Activated T-cell treated with anti-CD3 and anti-CD28 coated beads, Interleukin-2, amount 50 U/mL, for 72 hours (primary cell): ENCODE results near the gene ARRDC1. TPM values are rescaled to one million over a fixed set of nuclear protein-coding genes. Genes with fewer than 3 reads are reported as not detected.
"Not testable (repeated sequence)": the region's sequence is repeated elsewhere in the genome, so short reads cannot be mapped to it uniquely, and the experiment has no call there.

Source experiments
- ATAC-seq, 2 donors: fragments of 150-1000 bp; cut with Tn5 transposase; replicated peaks in 1 of 2; 2 replicates each; pipeline ENCODE4 v1.10.0; 2021; ENCODE audit warnings: moderate library complexity in 2 of 2, mild to moderate bottlenecking in 1 of 2
- DNase-seq, 2 donors: peaks; one replicate each; pipeline ENCODE4 v3.0.0; 2021 to 2022; ENCODE audit warnings: mixed read lengths in 1 of 2
- H3K27ac Mint-ChIP-seq: one replicate; pipeline ENCODE4 v1.8.0; 2022; ENCODE audit warnings: mild to moderate bottlenecking, moderate library complexity, mixed read lengths
- H3K27me3 Mint-ChIP-seq: one replicate; pipeline ENCODE4 v1.8.0; 2022; ENCODE audit warnings: low read depth, mixed read lengths
- H3K36me3 Mint-ChIP-seq, 2 donors: one replicate each; pipeline ENCODE4 v1.8.0; 2022; ENCODE audit warnings: mixed read lengths in 2 of 2, mild to moderate bottlenecking in 1 of 2; ENCODE audit not compliant: insufficient read depth in 2 of 2
- H3K4me1 Mint-ChIP-seq: one replicate; pipeline ENCODE4 v1.8.0; 2022; ENCODE audit warnings: low read depth, mixed read lengths
- H3K4me3 Mint-ChIP-seq, 2 donors: one replicate each; pipeline ENCODE4 v1.8.0; 2022; ENCODE audit warnings: mild to moderate bottlenecking in 2 of 2, mixed read lengths in 2 of 2, moderate library complexity in 2 of 2
- H3K9me3 Mint-ChIP-seq, 2 donors: one replicate each; pipeline ENCODE4 v1.8.0; 2022; ENCODE audit warnings: mixed read lengths in 2 of 2
- total RNA-seq, 2 donors: library from RNA; stranded (reverse); gene quantifications; one replicate each; pipeline ENCODE4 v1.2.3, GENCODE V29; 2022

The ARRDC1 gene, protein sequence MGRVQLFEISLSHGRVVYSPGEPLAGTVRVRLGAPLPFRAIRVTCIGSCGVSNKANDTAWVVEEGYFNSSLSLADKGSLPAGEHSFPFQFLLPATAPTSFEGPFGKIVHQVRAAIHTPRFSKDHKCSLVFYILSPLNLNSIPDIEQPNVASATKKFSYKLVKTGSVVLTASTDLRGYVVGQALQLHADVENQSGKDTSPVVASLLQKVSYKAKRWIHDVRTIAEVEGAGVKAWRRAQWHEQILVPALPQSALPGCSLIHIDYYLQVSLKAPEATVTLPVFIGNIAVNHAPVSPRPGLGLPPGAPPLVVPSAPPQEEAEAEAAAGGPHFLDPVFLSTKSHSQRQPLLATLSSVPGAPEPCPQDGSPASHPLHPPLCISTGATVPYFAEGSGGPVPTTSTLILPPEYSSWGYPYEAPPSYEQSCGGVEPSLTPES
- 10 to 100 TPM; 45.3 to 47.2 TPM for total RNA-seq

DNA sequence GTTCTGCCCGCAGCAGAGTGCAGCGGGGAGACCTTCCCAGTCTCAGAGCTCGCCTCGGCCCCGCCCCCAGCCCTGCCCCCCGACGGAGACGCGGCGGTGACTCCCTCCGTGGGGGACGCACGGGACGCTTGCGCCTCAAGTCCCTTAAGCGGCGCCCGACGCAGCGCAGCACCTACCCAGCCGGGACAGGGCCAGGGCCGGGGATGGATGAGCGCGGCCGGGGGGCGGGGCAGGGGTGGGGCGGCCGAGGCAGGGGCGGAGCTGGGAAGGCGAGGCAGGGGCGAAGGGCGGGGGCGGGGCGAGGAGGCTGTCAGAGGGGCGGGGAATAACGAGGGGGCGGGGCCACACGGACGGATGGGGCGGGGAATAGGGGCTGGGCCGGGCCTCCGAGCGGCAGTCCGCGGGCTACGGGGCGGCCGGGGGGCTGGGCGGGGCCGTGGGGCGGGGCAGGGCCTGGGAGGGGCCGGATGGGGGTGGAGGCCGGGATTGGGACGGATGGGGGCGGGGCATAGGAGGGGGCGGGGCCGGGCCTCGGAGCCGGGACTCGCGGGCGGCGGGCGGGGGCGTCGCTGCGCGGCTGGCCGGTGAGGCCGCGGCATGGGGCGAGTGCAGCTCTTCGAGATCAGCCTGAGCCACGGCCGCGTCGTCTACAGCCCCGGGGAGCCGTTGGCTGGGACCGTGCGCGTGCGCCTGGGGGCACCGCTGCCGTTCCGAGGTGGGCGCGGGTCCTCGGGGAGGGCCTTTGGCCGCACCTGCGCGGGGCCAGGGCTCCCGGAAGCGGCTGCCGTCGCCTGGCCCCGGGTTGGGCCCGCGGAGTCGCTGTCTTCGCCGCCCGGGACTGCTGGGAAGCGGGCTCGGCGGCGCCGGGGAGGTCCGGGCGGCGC lies at the start of gene ARRDC1:
ARRDC1 (plus strand) TSS at position 566 of the 884 bp plus-strand sequence; CDS start at position 598, 32 bp downstream.
- H3K9me3 Mint-ChIP-seq: no peaks in the 10 kb centered on the region
- no peaks in the 10 kb centered on the region for H3K36me3 Mint-ChIP-seq
- H3K27ac Mint-ChIP-seq: no peak within 1 kb of the TSS
- H3K4me3 Mint-ChIP-seq: peak within 1 kb of the TSS; percentile 84
- ATAC-seq (peak; percentile 91 to 92), DNase-seq (peak; percentile 92 to 93)
- peaks cover 24% of the 10 kb centered on the region for H3K4me1 Mint-ChIP-seq
- H3K27me3 Mint-ChIP-seq: no peaks in the 10 kb centered on the region

DNA sequence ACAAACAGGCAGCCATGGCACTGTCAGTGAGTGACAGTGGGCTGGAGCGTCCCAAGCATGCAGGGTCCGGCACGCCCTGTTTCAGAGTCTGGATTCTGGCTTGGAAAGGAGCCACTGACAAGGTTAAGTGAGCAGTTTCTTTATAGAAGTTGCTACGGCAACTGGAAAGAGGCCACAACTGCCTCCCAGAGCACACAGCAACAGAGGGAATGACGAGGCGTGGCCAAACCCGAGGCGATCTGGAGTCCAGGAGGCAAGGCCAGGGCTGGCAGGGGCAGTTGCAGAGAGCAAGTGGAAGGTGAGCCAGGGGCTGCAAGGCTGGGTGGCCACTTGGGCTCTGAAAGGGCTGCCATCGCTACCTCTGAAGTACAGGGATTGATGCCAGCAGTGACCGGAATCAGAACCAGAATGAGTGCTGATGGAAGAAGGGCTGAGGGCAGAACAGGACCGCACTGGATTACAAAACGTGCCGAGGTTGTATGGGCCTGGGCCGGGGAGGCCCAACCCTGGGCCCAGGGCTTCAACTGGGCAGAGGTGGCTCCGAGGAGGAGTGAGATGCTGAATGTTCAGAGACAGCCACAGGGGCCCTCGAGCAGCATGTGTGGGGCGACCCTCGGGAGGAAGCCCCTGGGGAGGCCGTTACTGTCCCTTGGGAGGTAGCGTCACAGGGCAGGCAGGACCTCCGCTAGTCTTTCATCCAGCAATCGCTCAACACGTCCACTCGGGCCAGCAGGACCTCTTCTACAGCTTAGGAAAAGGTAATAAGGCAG lies 49.2 kb upstream of the ARRDC1 start:
- ATAC-seq: no peak

DNA sequence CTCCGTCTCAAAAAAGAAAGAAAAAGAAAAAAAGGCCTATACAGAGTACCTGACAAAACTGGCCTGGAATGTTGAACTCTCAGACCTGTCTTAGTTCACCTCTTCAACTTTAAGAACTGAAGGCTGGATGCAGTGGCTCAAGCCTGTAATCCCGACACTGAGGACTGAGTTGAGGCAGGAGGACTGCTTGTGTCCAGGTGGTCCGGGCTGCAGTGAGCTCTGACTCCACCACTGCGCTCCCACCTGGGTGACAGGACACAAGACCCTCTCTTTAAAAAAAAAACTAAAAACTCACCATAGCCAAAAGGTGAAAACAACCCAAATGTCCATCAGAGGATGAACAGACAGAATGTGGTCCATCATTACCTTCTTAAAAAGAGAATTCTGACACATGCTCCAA lies 47.4 kb upstream of the ARRDC1 start:
- Mint-ChIP-seq H3K9me3 (no peaks in the 10 kb centered on the region), H3K36me3 (peaks cover 6 to 10% of the 10 kb centered on the region in 2 donors), H3K4me1 (peaks cover 3% of the 10 kb centered on the region), H3K27ac (no peak overlapping the region), H3K4me3 (no peak overlapping the region), H3K27me3 (no peaks in the 10 kb centered on the region)
- ATAC-seq (no peak), DNase-seq (no peak)

More for the DNA sequence above, 49.2 kb upstream of the ARRDC1 start:
- H3K4me3 Mint-ChIP-seq: no peak overlapping the region
- H3K27me3 Mint-ChIP-seq: no peaks in the 10 kb centered on the region
- no peak for DNase-seq
- H3K27ac Mint-ChIP-seq: no peak overlapping the region
- no peaks in the 10 kb centered on the region for H3K9me3 Mint-ChIP-seq
- peaks cover 13% of the 10 kb centered on the region for H3K4me1 Mint-ChIP-seq
- peaks cover 6 to 9% of the 10 kb centered on the region in 2 donors for H3K36me3 Mint-ChIP-seq

DNA sequence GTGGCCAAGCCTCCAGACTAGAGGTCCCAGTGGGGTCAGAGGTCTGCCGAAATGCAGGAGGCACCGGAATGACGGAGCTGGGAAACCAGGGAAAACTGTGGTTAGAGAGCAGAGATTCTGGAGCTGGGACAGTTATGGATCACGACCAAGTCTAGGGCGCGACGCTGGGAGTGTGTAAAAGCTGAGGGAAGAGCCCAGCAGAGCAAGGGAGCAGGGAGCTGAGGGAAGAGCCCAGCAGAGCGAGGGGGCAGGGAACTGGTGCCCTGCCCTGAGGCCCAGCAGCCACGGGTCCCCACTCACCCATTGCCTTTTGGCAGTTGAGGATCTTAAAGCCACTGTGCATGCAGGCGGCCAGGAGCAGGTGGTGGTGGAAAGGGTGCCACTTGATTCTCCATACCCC lies 41.4 kb upstream of the ARRDC1 start:
- ATAC-seq (no peak), DNase-seq (no peak)
- Mint-ChIP-seq H3K4me1 (peaks cover 5% of the 10 kb centered on the region), H3K4me3 (no peak overlapping the region), H3K27me3 (no peaks in the 10 kb centered on the region), H3K36me3 (peaks cover 7 to 15% of the 10 kb centered on the region in 2 donors), H3K9me3 (no peaks in the 10 kb centered on the region), H3K27ac (peak overlapping the region; percentile 82)

DNA sequence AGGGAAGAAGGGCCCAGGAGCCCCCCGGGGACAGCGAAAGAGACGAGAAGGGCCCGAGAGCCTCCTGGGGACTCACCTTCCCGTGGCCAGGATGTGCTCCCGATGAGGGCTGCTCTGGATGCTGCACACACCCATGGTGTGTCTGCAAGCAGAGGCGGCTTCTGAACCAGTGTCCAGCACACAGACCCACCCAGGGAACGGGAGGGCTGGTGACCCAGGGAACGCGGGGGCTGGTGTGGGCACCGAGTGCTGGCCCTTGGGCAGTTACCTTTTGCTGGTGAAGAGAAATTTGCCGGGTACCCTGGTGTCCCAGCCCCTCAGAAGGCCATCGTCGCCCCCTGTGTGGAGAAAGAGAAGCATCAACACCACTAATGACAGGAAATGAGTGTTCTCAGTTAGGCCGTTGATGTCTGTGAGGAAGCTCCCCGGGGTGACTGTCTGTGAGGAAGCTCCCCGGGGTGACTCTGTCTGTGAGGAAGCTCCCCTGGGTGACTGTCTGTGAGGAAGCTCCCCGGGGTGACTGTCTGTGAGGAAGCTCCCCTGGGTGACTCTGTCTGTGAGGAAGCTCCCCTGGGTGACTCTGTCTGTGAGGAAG lies 40.6 kb upstream of the ARRDC1 start:
- no peaks in the 10 kb centered on the region for H3K27me3 Mint-ChIP-seq
- H3K4me3 Mint-ChIP-seq: no peak overlapping the region
- ATAC-seq (no peak), DNase-seq (no peak)
- H3K9me3 Mint-ChIP-seq: no peaks in the 10 kb centered on the region
- H3K36me3 Mint-ChIP-seq: peaks cover 9 to 13% of the 10 kb centered on the region in 2 donors
- H3K4me1 Mint-ChIP-seq: peaks cover 5% of the 10 kb centered on the region
- peak overlapping the region; percentile 82 for H3K27ac Mint-ChIP-seq

DNA sequence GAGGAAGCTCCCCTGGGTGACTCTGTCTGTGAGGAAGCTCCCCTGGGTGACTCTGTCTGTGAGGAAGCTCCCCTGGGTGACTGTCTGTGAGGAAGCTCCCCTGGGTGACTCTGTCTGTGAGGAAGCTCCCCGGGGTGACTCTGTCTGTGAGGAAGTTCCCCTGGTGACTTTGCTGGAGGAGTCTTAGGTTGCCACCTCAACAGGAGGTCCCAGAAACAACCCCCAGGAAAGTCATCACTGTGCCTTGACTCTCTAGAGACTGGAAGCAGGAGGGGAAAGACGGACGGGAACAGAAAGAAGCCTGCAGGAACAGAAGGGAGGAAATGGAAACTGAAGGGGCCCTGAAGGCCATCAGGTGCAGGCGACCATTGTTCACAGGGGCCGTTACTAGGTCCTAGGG lies 37.0 kb upstream of the ARRDC1 start:
- H3K4me3 Mint-ChIP-seq, H3K9me3 Mint-ChIP-seq, H3K27ac Mint-ChIP-seq, DNase-seq, H3K27me3 Mint-ChIP-seq, ATAC-seq: not testable (repeated sequence)
- Mint-ChIP-seq H3K4me1 (peaks cover 10% of the 10 kb centered on the region), H3K36me3 (peaks cover 11 to 14% of the 10 kb centered on the region in 2 donors)

DNA sequence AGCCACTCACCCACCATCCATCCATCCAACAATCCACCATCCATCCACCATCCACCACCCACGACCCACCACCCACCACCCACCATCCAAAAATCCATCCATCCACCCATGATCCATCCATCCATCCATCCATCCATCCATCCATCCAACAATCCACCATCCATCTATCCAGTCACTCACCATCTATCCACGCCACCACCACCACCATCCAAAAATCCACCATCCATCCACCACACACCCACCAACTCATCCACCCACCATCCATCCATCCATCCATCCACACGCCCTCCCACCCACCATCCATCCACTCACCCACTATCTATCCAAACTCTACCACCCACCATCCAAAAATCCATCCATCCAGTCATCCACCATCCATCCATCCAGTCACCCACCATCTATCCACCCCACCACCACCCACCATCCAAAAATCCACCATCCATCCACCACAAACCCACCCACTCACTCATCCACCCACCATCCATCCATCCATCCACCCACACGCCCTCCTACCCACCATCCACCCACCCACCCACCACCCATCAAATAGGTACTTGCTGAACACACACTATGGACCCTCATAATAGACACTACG lies 35.8 kb upstream of the ARRDC1 start:
- ATAC-seq (no peak), DNase-seq (no peak)
- H3K4me1 Mint-ChIP-seq: peaks cover 12% of the 10 kb centered on the region
- no peaks in the 10 kb centered on the region for H3K27me3 Mint-ChIP-seq
- no peak overlapping the region for H3K4me3 Mint-ChIP-seq
- H3K9me3 Mint-ChIP-seq: no peaks in the 10 kb centered on the region
- peak overlapping the region; percentile 13 for H3K27ac Mint-ChIP-seq
- peaks cover 6 to 7% of the 10 kb centered on the region in 2 donors for H3K36me3 Mint-ChIP-seq

DNA sequence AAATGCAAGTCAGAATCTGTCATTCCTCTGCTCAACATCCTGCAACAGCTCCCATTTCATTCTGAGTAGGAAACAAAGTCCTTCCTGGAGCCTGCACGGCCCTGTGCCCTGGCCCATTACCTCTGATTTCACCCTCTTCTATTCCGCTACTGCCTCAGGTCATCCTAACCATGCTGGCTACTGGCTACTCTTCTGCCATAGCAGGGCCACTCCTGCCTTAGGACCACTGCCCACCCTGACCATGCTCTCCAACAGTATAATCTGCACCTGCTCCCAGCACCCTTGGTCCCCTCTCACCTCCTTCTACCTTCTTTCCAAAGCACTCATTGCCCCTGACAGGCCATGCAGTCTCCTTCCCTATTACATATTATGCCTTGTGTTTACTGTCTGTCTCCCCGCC lies 34.9 kb upstream of the ARRDC1 start:
- H3K4me1 Mint-ChIP-seq: peaks cover 20% of the 10 kb centered on the region
- H3K4me3 Mint-ChIP-seq: no peak overlapping the region
- peaks cover 6 to 11% of the 10 kb centered on the region in 2 donors for H3K36me3 Mint-ChIP-seq
- H3K27me3 Mint-ChIP-seq: no peaks in the 10 kb centered on the region
- H3K27ac Mint-ChIP-seq: no peak overlapping the region
- no peak for DNase-seq
- no peak for ATAC-seq
- no peaks in the 10 kb centered on the region for H3K9me3 Mint-ChIP-seq

DNA sequence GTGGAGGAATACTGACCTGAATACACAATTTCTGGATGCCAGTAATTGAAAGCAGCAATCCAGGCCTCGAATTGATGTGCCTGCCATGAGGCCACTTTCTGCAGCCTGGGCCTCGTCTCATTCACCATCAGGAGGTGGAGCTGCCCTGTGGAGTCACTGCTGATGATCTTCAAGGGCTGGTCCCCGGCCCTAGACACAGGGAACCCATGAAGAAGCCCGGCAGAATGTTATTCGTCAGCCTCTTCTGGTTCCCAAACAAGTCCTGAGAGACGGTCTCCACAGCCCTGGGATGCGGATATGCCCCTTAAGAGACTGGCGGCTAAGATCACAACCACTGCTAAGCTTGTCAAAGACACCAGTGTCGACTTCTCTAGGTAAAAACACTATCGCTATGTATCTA lies 31.3 kb upstream of the ARRDC1 start:
- Mint-ChIP-seq H3K36me3 (peaks cover 6 to 16% of the 10 kb centered on the region in 2 donors), H3K4me3 (no peak overlapping the region)

DNA sequence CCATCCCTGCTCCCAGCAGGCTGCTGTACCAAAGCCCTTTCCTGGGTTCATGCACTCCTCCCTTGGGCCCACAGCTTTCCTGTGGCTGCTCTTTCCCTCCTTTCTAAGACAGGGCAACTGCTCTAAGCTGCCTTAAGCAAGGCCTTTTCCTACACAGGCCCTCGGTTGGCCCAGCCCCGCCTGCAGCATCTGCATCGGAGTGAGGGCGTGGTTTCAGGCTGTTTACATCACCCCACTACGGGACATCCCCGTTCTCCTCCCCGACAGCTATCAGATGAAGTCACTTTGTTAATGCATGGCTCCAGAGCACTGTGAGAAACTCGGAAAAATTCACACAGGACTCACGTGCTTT lies 30.1 kb upstream of the ARRDC1 start:
- Mint-ChIP-seq H3K27ac (peak overlapping the region; percentile 36), H3K9me3 (no peaks in the 10 kb centered on the region), H3K4me3 (peak overlapping the region; percentile 7 to 42), H3K4me1 (peaks cover 51% of the 10 kb centered on the region), H3K27me3 (no peaks in the 10 kb centered on the region), H3K36me3 (peaks cover 3 to 14% of the 10 kb centered on the region in 2 donors)
- peak in 1 of 2 donors; percentile 24 for DNase-seq
- no peak for ATAC-seq

More for the DNA sequence above, 31.3 kb upstream of the ARRDC1 start:
- DNase-seq: no peak
- Mint-ChIP-seq H3K4me1 (peaks cover 41% of the 10 kb centered on the region), H3K27me3 (no peaks in the 10 kb centered on the region), H3K9me3 (no peaks in the 10 kb centered on the region), H3K27ac (no peak overlapping the region)
- no peak for ATAC-seq

DNA sequence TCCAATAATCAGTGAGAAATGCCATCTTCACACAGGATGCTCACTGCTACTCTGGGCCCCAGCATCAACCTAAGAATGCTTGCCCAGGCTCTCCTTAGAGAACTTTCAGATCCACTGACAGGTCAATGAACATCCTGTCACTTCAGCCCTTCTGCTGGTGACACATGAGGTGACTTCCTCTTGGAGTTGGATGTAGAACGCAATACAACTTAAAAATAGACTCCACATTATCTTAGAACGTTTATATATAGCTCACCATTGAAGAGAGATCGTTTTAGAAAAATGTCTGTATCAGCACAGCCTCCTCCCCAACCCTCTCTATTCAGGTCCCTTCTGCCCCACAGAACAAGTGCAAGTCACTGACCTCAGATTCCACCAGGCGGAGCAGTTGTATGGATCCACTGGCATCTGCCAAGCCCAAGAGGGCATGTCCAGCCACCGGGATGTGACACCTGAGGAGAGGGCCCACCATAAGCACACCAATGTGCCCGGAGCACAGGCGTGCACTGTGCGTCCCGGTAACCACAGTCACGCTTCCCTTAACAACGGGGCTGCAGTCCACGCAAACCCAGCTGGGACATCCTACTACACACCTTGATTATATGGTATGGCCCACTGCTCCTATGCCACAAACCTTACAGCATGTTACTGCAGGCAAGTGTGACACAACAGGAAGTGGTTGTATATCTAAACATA lies 29.6 kb upstream of the ARRDC1 start:
- DNase-seq (no peak), ATAC-seq (no peak)
- H3K36me3 Mint-ChIP-seq: peaks cover 0 to 11% of the 10 kb centered on the region in 2 donors
- peak overlapping the region; percentile 7 to 42 for H3K4me3 Mint-ChIP-seq
- H3K27ac Mint-ChIP-seq: peak overlapping the region; percentile 36
- H3K4me1 Mint-ChIP-seq: peaks cover 51% of the 10 kb centered on the region
- H3K27me3 Mint-ChIP-seq: no peaks in the 10 kb centered on the region
- H3K9me3 Mint-ChIP-seq: no peaks in the 10 kb centered on the region
